Measurements from ENCODE around the gene CREBBP. TPM values are rescaled to one million over a fixed set of nuclear protein-coding genes. Genes with fewer than 3 reads are reported as not detected.

CREBBP gene
- total and polyA plus RNA-seq, 2 donors (not counting 3 experiments of a cell fraction or from before 2014, with no cell fraction given) = 13.8 to 72.7 TPM

GRCh38 chr16:3736116-3736515 lies 144.4 kb downstream of the CREBBP start:
- H3K4me3 ChIP-seq (replicated peaks in 1 of 3; ENCODE audit: insufficient read depth in 1 of 3, low read depth in 1 of 3, low read length in 3 of 3) = no peak overlapping the region
- no peak for FAIRE-seq

More at GRCh38 chr16:3736116-3736515, 144.4 kb downstream of the CREBBP start:
- DNase-seq (ENCODE audit: low read depth, low spot score) = no peak
- no peaks in the 10 kb centered on the region for H3K4me1 ChIP-seq (ENCODE audit: control insufficient read depth, extremely low read depth, insufficient read depth, low read length)
- no TSS peak for BruUV-seq (replicated peaks)
- H3K79me2 ChIP-seq (ENCODE audit: control insufficient read depth, insufficient read depth, low read length) = no peaks in the 10 kb centered on the region
- H4K20me1 ChIP-seq (replicated peaks; ENCODE audit: control insufficient read depth, extremely low read depth, insufficient read depth, low read length) = no peaks in the 10 kb centered on the region
- dilution Hi-C loops (cut with MboI; ENCODE audit: extremely low pct_ligation_motif_present, low sequenced_read_pairs) = no loop called here
- no peak overlapping the region for H3K9ac ChIP-seq (replicated peaks; ENCODE audit: extremely low read depth, insufficient read depth, low read length)
- no peaks in the 10 kb centered on the region for H3K9me3 ChIP-seq (replicated peaks; ENCODE audit: control insufficient read depth, insufficient read depth, low read length)
- no peak overlapping the region for H3K4me2 ChIP-seq (ENCODE audit: insufficient read depth, low read length)
- no peak for TF ChIP-seq JUN (IDR thresholded peaks at IDR 0.05; ENCODE audit: borderline replicate concordance, insufficient read depth, insufficient read length, low read depth)
- no peak for TF ChIP-seq MAX (IDR thresholded peaks at IDR 0.05; ENCODE audit: insufficient read depth, insufficient read length)
- no peak for TF ChIP-seq EZH2 (IDR thresholded peaks at IDR 0.05; ENCODE audit: borderline replicate concordance, low read depth, low read length, severe bottlenecking)
- no peak for TF ChIP-seq POLR2AphosphoS5 (IDR thresholded peaks at IDR 0.05; ENCODE audit: insufficient read depth, low read depth, low read length)
- TF ChIP-seq CTCF (IDR thresholded peaks at IDR 0.05; ENCODE audit: extremely low read depth in 1 of 2, insufficient read depth in 1 of 2, low read depth in 1 of 2, low read length in 2 of 2) = no peak
- no peak overlapping the region for H2AFZ ChIP-seq (ENCODE audit: low read depth, low read length)
- no peaks in the 10 kb centered on the region for H3K9me1 ChIP-seq (replicated peaks; ENCODE audit: control insufficient read depth, extremely low read depth, insufficient read depth, low read length)
- CTCF ChIA-PET = no interaction called here
- no peak overlapping the region for H3K27ac ChIP-seq (ENCODE audit: insufficient read depth, low read depth, low read length)
- POLR2A ChIA-PET = no interaction called here
- H3K36me3 ChIP-seq (ENCODE audit: control insufficient read depth in 2 of 2, extremely low read depth in 1 of 2, insufficient read depth in 2 of 2, low read length in 2 of 2) = peaks cover 10 to 64% of the 10 kb centered on the region in 2 experiments
- intact Hi-C loops (cut with micrococcal nuclease) = no loop called here
- no peaks in the 10 kb centered on the region for H3K27me3 ChIP-seq (ENCODE audit: control insufficient read depth in 2 of 2, insufficient read depth in 2 of 2, low read length in 2 of 2)

Measured in endothelial cell of umbilical vein (primary cell).